SK-N-SH treated with all-trans-retinoic acid at 6 μM for 48 hours (cell line): ENCODE measurements around the gene TAF12.
A peak's percentile ranks its signal among the peaks of the same experiment; 100 is the strongest.
"Not testable (repeated sequence)": the region's sequence is repeated elsewhere in the genome, so short reads cannot be mapped to it uniquely, and the experiment has no call there.

ENCODE experiments used
- ATAC-seq: fragments of 200-7000 bp; cut with Tn5 transposase; 3 replicates; pipeline ENCODE4 v1.9.1; 2020; ENCODE audit warnings: mild to moderate bottlenecking, moderate library complexity
- ARNTL ChIP-seq: fragments of 450-650 bp; formaldehyde crosslinking; IDR thresholded peaks from 2 replicates; pipeline ENCODE4 v1.5.0; 2020; ENCODE audit warnings: low read depth, mild to moderate bottlenecking, moderate library complexity, borderline replicate concordance
- BACH2 ChIP-seq: fragments of 250-450 bp; sonication (Bioruptor Pico); IDR thresholded peaks from 2 replicates; pipeline ENCODE4 v1.9.0; 2021; ENCODE audit warnings: mild to moderate bottlenecking, borderline replicate concordance
- CSDC2 ChIP-seq: fragments of 250-450 bp; sonication (Bioruptor Pico); IDR thresholded peaks from 2 replicates; pipeline ENCODE4 v1.5.0; 2020; ENCODE audit warnings: mild to moderate bottlenecking, moderate library complexity
- GLIS3 ChIP-seq: fragments of 250-450 bp; sonication (Bioruptor Pico); IDR thresholded peaks from 2 replicates; pipeline ENCODE4 v1.5.0; 2020; ENCODE audit warnings: mild to moderate bottlenecking, moderate library complexity
- ISL1 ChIP-seq: fragments of 250-450 bp; sonication (Bioruptor Pico); IDR thresholded peaks from 2 replicates; pipeline ENCODE4 v2.1.2; 2022; ENCODE audit warnings: mild to moderate bottlenecking, moderate library complexity
- OSR1 ChIP-seq: fragments of 250-450 bp; sonication (Bioruptor Pico); IDR thresholded peaks from 2 replicates; pipeline ENCODE4 v1.8.0; 2022; ENCODE audit warnings: moderate library complexity, mild to moderate bottlenecking, inconsistent platforms
- PPARA ChIP-seq: fragments of 250-450 bp; sonication (Bioruptor Pico); IDR thresholded peaks from 2 replicates; pipeline ENCODE4 v1.5.0; 2020; ENCODE audit warnings: mild to moderate bottlenecking, borderline replicate concordance
- RARB ChIP-seq: fragments of 250-450 bp; sonication (Bioruptor Pico); IDR thresholded peaks from 2 replicates; pipeline ENCODE4 v1.8.0; 2021; ENCODE audit warnings: mild to moderate bottlenecking, moderate library complexity
- SNAI2 ChIP-seq: fragments of 250-450 bp; sonication (Bioruptor Pico); IDR thresholded peaks from 2 replicates; pipeline ENCODE4 v1.5.0; 2020; ENCODE audit warnings: mild to moderate bottlenecking, moderate library complexity
- TOX ChIP-seq: fragments of 250-450 bp; sonication (Bioruptor Pico); IDR thresholded peaks from 2 replicates; pipeline ENCODE4 v1.8.0; 2021; ENCODE audit warnings: mild to moderate bottlenecking, moderate library complexity, borderline replicate concordance
- ZC3H10 ChIP-seq: fragments of 250-450 bp; sonication (Bioruptor Pico); IDR thresholded peaks from 2 replicates; pipeline ENCODE4 v1.5.1; 2021; ENCODE audit warnings: mild to moderate bottlenecking, moderate library complexity
- ZFP30 ChIP-seq: fragments of 450-650 bp; formaldehyde crosslinking; IDR thresholded peaks from 2 replicates; pipeline ENCODE4 v1.5.0; 2022; ENCODE audit warnings: mild to moderate bottlenecking, moderate library complexity
- ZNF565 ChIP-seq: fragments of 450-650 bp; formaldehyde crosslinking; conservative IDR thresholded peaks from 2 replicates; pipeline ENCODE4 v1.5.0; 2020; ENCODE audit warnings: low read depth, mild to moderate bottlenecking, moderate library complexity
- ZNF70 ChIP-seq: fragments of 450-650 bp; formaldehyde crosslinking; IDR thresholded peaks from 2 replicates; pipeline ENCODE4 v1.5.0; 2020; ENCODE audit warnings: mild to moderate bottlenecking, moderate library complexity
- TF ChIP-seq, protein P1 (sequence below): fragments of 250-450 bp; sonication (Bioruptor Pico); IDR thresholded peaks from 2 replicates; pipeline ENCODE4 v1.5.0; 2020; ENCODE audit warnings: mild to moderate bottlenecking, moderate library complexity
- TF ChIP-seq, protein P2 (sequence below): fragments of 250-450 bp; sonication (Bioruptor Pico); IDR thresholded peaks from 2 replicates; pipeline ENCODE4 v1.8.0; 2020; ENCODE audit warnings: mild to moderate bottlenecking, moderate library complexity, borderline replicate concordance
- TF ChIP-seq, protein P3 (sequence below): fragments of 250-450 bp; sonication (Bioruptor Pico); IDR thresholded peaks from 2 replicates; pipeline ENCODE4 v1.5.1; 2021; ENCODE audit warnings: mild to moderate bottlenecking, moderate library complexity

TAF12 gene, protein sequence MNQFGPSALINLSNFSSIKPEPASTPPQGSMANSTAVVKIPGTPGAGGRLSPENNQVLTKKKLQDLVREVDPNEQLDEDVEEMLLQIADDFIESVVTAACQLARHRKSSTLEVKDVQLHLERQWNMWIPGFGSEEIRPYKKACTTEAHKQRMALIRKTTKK

DNA sequence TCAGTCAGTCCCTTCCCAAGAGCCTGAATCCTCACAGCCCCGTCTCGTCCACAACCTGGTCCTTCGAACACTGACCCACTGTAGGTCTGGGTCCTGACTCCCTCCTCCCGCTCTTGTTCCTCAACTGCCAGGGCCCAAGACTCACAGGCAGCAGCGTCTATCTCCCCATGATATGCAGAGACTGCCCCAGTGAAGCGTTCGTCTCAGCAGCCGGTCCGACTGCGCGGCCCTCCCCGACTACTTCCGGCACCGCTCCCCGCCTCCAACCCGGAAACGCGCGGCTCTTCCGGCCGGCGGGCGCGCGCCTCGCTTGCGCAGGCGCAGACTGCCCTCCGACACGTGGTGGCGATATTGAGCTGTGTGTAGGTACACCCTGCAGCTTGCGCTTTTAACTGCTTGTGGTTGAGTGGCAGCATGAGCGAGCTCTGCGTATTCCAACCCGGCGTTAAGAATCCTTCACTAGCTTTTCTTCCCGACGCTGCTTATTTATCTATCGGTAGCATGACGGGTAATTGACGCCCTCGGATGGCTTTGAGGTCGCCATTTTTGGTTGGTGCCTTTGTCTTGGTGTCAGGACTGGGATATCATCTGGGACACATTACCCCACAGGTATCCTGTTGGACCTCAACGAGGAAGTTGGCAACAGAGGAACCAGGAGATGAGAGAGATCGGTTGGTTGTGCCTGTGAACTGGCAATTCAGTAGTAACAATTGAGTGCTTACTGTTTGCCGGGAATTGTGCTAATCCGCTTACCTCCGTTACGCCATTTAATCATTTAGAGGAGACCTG is at the start of gene TAF12:
TSS of gene TAF12 (minus strand) at position 221 of the 789 bp plus-strand sequence. CDS start 20,986 bp downstream, outside the sequence.
- TF ChIP-seq, protein P1, sequence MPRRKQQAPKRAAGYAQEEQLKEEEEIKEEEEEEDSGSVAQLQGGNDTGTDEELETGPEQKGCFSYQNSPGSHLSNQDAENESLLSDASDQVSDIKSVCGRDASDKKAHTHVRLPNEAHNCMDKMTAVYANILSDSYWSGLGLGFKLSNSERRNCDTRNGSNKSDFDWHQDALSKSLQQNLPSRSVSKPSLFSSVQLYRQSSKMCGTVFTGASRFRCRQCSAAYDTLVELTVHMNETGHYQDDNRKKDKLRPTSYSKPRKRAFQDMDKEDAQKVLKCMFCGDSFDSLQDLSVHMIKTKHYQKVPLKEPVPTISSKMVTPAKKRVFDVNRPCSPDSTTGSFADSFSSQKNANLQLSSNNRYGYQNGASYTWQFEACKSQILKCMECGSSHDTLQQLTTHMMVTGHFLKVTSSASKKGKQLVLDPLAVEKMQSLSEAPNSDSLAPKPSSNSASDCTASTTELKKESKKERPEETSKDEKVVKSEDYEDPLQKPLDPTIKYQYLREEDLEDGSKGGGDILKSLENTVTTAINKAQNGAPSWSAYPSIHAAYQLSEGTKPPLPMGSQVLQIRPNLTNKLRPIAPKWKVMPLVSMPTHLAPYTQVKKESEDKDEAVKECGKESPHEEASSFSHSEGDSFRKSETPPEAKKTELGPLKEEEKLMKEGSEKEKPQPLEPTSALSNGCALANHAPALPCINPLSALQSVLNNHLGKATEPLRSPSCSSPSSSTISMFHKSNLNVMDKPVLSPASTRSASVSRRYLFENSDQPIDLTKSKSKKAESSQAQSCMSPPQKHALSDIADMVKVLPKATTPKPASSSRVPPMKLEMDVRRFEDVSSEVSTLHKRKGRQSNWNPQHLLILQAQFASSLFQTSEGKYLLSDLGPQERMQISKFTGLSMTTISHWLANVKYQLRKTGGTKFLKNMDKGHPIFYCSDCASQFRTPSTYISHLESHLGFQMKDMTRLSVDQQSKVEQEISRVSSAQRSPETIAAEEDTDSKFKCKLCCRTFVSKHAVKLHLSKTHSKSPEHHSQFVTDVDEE (CRISPR knock-in tag) = 0 out of 2 replicates have a peak, but pooled peaks have one; percentile 20
- no peak for TF ChIP-seq BACH2 (CRISPR knock-in tag)
- ATAC-seq = peak; percentile 94

DNA sequence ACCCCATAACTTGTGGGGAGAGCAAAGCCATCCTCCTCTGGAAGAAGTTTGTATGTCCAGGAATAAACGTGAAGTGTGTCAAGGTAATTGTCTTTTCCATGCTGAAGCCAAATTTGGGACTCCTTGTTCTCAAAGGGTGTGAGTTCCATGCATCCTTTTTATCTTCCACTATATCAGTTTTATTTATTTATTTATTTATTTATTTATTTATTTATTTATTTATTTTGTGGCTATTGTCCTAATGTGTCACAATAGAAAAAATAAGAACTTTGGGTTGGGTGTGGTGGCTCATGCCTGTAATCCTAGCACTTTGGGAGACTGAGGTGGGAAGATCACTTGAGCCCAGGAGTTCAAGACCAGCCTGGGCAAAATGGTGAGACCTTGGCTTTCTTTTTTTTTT is 48.8 kb upstream of the TAF12 start:
- ATAC-seq = not testable (repeated sequence)

DNA sequence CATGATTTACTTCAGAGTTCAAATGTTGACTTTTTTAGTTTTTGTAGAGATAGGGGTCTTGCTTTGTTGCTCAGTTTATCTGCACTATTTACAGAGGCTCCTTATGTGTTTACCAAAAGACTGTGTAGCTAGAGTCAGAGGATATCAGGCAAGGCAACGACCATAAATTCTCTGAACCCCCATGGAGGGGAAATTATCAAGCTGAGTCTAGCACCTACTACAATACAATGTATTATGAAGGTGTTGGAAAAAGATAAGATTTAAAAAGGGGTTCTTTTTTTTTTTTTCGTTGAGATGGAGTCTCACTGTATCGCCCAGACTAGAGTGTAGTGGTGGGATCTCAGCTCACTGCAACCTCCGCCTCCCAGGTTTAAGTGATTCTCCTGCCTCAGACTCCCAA is 42.1 kb upstream of the TAF12 start:
- TF ChIP-seq, protein P2, sequence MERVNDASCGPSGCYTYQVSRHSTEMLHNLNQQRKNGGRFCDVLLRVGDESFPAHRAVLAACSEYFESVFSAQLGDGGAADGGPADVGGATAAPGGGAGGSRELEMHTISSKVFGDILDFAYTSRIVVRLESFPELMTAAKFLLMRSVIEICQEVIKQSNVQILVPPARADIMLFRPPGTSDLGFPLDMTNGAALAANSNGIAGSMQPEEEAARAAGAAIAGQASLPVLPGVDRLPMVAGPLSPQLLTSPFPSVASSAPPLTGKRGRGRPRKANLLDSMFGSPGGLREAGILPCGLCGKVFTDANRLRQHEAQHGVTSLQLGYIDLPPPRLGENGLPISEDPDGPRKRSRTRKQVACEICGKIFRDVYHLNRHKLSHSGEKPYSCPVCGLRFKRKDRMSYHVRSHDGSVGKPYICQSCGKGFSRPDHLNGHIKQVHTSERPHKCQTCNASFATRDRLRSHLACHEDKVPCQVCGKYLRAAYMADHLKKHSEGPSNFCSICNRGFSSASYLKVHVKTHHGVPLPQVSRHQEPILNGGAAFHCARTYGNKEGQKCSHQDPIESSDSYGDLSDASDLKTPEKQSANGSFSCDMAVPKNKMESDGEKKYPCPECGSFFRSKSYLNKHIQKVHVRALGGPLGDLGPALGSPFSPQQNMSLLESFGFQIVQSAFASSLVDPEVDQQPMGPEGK (CRISPR knock-in tag) = no peak
- no peak for TF ChIP-seq ZNF70 (CRISPR knock-in tag)
- TF ChIP-seq ZNF565 (CRISPR knock-in tag) = no peak
- no peak for TF ChIP-seq CSDC2
- no peak for TF ChIP-seq GLIS3
- no peak for TF ChIP-seq ISL1 (CRISPR knock-in tag)
- TF ChIP-seq SNAI2 (CRISPR knock-in tag) = no peak
- TF ChIP-seq, protein P3, sequence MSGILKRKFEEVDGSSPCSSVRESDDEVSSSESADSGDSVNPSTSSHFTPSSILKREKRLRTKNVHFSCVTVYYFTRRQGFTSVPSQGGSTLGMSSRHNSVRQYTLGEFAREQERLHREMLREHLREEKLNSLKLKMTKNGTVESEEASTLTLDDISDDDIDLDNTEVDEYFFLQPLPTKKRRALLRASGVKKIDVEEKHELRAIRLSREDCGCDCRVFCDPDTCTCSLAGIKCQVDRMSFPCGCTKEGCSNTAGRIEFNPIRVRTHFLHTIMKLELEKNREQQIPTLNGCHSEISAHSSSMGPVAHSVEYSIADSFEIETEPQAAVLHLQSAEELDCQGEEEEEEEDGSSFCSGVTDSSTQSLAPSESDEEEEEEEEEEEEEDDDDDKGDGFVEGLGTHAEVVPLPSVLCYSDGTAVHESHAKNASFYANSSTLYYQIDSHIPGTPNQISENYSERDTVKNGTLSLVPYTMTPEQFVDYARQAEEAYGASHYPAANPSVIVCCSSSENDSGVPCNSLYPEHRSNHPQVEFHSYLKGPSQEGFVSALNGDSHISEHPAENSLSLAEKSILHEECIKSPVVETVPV (CRISPR knock-in tag) = no peak
- ATAC-seq = no peak

DNA sequence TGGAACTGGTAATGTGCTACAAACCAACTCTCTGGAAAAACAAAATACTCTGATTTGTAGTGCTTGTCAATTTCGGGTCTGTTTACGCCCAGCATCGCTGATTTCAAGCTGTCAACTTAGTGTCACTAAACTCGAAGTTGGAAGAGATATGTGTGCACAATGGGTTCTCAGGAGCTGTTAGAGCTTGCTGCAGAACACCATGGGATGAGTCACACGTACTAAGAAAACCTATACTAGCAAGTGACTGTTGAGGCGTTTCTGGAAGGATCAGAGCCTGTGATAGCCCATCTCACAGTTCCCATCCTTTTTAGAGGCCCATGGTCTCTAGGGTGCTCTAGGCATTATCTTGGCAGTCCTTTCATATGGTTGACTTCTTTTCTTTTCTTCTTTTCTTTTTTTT is 40.0 kb upstream of the TAF12 start:
- ATAC-seq = no peak
- TF ChIP-seq RARB (CRISPR knock-in tag) = no peak
- no peak for TF ChIP-seq ZC3H10
- TF ChIP-seq, protein P2 (CRISPR knock-in tag) = no peak
- no peak for TF ChIP-seq ZFP30
- no peak for TF ChIP-seq OSR1 (CRISPR knock-in tag)
- no peak for TF ChIP-seq CSDC2
- TF ChIP-seq PPARA (CRISPR knock-in tag) = no peak
- no peak for TF ChIP-seq GLIS3
- no peak for TF ChIP-seq ARNTL
- TF ChIP-seq, protein P3 (CRISPR knock-in tag) = no peak
- no peak for TF ChIP-seq ZNF565 (CRISPR knock-in tag)
- no peak for TF ChIP-seq TOX (CRISPR knock-in tag)
